Measurements from ENCODE around the gene HRH1.

DNA sequence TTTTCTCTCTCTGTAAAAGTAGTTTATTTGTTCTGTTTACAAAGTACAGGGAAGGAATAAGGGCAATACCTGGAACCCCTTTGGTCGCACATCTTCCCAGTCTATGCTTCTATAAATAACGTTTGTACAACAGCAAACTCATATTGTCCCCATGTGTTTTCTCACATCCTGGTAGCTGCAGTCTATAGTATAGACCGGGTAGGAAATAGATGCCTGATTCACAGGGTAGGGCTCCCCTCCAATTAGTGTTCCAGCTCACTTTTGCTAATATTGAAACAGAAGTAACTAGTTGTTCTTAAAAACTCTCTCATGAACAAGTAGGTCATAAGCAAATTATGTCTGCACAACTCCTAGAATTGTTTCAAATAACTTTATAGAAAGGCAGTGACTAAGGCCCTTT is 135.6 kb downstream of the HRH1 start:
- TF ChIP-seq, protein P1, sequence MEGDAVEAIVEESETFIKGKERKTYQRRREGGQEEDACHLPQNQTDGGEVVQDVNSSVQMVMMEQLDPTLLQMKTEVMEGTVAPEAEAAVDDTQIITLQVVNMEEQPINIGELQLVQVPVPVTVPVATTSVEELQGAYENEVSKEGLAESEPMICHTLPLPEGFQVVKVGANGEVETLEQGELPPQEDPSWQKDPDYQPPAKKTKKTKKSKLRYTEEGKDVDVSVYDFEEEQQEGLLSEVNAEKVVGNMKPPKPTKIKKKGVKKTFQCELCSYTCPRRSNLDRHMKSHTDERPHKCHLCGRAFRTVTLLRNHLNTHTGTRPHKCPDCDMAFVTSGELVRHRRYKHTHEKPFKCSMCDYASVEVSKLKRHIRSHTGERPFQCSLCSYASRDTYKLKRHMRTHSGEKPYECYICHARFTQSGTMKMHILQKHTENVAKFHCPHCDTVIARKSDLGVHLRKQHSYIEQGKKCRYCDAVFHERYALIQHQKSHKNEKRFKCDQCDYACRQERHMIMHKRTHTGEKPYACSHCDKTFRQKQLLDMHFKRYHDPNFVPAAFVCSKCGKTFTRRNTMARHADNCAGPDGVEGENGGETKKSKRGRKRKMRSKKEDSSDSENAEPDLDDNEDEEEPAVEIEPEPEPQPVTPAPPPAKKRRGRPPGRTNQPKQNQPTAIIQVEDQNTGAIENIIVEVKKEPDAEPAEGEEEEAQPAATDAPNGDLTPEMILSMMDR (optimal IDR thresholded peaks at IDR 0.05 in 1 of 3, IDR thresholded peaks at IDR 0.05 in 1 of 3, conservative IDR thresholded peaks at IDR 0.05 in 1 of 3; ENCODE audit: extremely low read depth in 1 of 3, insufficient read depth in 2 of 3, low read length in 3 of 3) = no peak
- TF ChIP-seq EZH2 (IDR thresholded peaks at IDR 0.05; ENCODE audit: low read length) = no peak

Measured in keratinocyte (primary cell).